IPS-20b (cell line): ENCODE results near the gene SSR3.

Source experiments
- H3K27ac ChIP-seq: one replicate; pipeline ENCODE4 v1.5.1; 2013; ENCODE audit warnings: low read length
- H3K27me3 ChIP-seq: 2 replicates; pipeline ENCODE4 v1.6.1; 2013; ENCODE audit warnings: mild to moderate bottlenecking, low read length, inconsistent platforms; ENCODE audit not compliant: insufficient read depth
- H3K36me3 ChIP-seq: 2 replicates; pipeline ENCODE4 v1.6.1; 2013; ENCODE audit warnings: low read depth, mild to moderate bottlenecking, inconsistent platforms, low read length, moderate library complexity; ENCODE audit not compliant: insufficient read depth
- H3K4me1 ChIP-seq: 2 replicates; pipeline ENCODE4 v1.6.1; 2013; ENCODE audit warnings: mild to moderate bottlenecking, control low read depth, inconsistent platforms, low read length, moderate library complexity; ENCODE audit not compliant: insufficient read depth
- H3K4me3 ChIP-seq: 2 replicates; pipeline ENCODE4 v1.5.1; 2013; ENCODE audit warnings: mild to moderate bottlenecking, low read length, inconsistent platforms
- H3K9ac ChIP-seq: 2 replicates; pipeline ENCODE4 v1.6.1; 2013; ENCODE audit warnings: low read depth, mild to moderate bottlenecking, inconsistent platforms, low read length, moderate library complexity
- H3K9me3 ChIP-seq: 2 replicates; pipeline ENCODE4 v1.6.1; 2013; ENCODE audit warnings: mild to moderate bottlenecking, low read depth, low read length, inconsistent platforms; ENCODE audit not compliant: insufficient read depth

The SSR3 gene

GRCh38 chr3:156530980-156531379 is 23.9 kb downstream of the SSR3 start:
- H3K4me3 ChIP-seq: no peak overlapping the region
- H3K9me3 ChIP-seq: no peaks in the 10 kb centered on the region
- no peaks in the 10 kb centered on the region for H3K36me3 ChIP-seq
- H3K9ac ChIP-seq: no peak overlapping the region
- H3K27ac ChIP-seq: no peak overlapping the region
- peaks cover 9% of the 10 kb centered on the region; the same call in 1 of the 2 replicates for H3K4me1 ChIP-seq
- no peaks in the 10 kb centered on the region for H3K27me3 ChIP-seq

GRCh38 chr3:156527060-156527459 is 27.9 kb downstream of the SSR3 start:
- Histone ChIP-seq H3K36me3 (no peaks in the 10 kb centered on the region), H3K4me1 (peaks cover 12% of the 10 kb centered on the region; the same call in 1 of the 2 replicates), H3K9me3 (no peaks in the 10 kb centered on the region), H3K27ac (no peak overlapping the region), H3K27me3 (no peaks in the 10 kb centered on the region), H3K4me3 (no peak overlapping the region), H3K9ac (no peak overlapping the region)

GRCh38 chr3:156525808-156526207 is 29.1 kb downstream of the SSR3 start:
- no peaks in the 10 kb centered on the region for H3K27me3 ChIP-seq

GRCh38 chr3:156522673-156523072 is 32.2 kb downstream of the SSR3 start:
- no peak overlapping the region for H3K4me3 ChIP-seq
- H3K27me3 ChIP-seq: no peaks in the 10 kb centered on the region
- no peaks in the 10 kb centered on the region for H3K9me3 ChIP-seq
- no peak overlapping the region for H3K27ac ChIP-seq
- peaks cover 13% of the 10 kb centered on the region; the same call in 1 of the 2 replicates for H3K4me1 ChIP-seq
- H3K36me3 ChIP-seq: no peaks in the 10 kb centered on the region
- no peak overlapping the region for H3K9ac ChIP-seq

More at GRCh38 chr3:156525808-156526207, 29.1 kb downstream of the SSR3 start:
- Histone ChIP-seq H3K36me3 (no peaks in the 10 kb centered on the region), H3K9me3 (no peaks in the 10 kb centered on the region), H3K4me3 (no peak overlapping the region), H3K9ac (no peak overlapping the region), H3K27ac (no peak overlapping the region), H3K4me1 (peaks cover 12% of the 10 kb centered on the region; the same call in 1 of the 2 replicates)

- Histone ChIP-seq H3K9ac (no peak overlapping the region), H3K27me3 (no peaks in the 10 kb centered on the region), H3K4me1 (peaks cover 25% of the 10 kb centered on the region; the same call in 1 of the 2 replicates), H3K36me3 (no peaks in the 10 kb centered on the region), H3K27ac (no peak overlapping the region), H3K9me3 (no peaks in the 10 kb centered on the region), H3K4me3 (no peak overlapping the region)
Measured at GRCh38 chr3:156519758-156520162, 35.2 kb downstream of the SSR3 start.

- no peaks in the 10 kb centered on the region for H3K27me3 ChIP-seq
Measured at GRCh38 chr3:156518726-156519125, 36.2 kb downstream of the SSR3 start.

GRCh38 chr3:156516961-156517360 is 38.0 kb downstream of the SSR3 start:
- H3K36me3 ChIP-seq: no peaks in the 10 kb centered on the region
- H3K27ac ChIP-seq: no peak overlapping the region
- no peak overlapping the region for H3K9ac ChIP-seq

More at GRCh38 chr3:156518726-156519125, 36.2 kb downstream of the SSR3 start:
- H3K36me3 ChIP-seq: no peaks in the 10 kb centered on the region
- H3K4me1 ChIP-seq: peaks cover 29% of the 10 kb centered on the region; the same call in 1 of the 2 replicates
- H3K4me3 ChIP-seq: no peak overlapping the region
- H3K9ac ChIP-seq: no peak overlapping the region
- no peak overlapping the region for H3K27ac ChIP-seq
- no peaks in the 10 kb centered on the region for H3K9me3 ChIP-seq

GRCh38 chr3:156516284-156516683 is 38.6 kb downstream of the SSR3 start:
- Histone ChIP-seq H3K9me3 (no peaks in the 10 kb centered on the region), H3K27ac (no peak overlapping the region)

More at GRCh38 chr3:156516961-156517360, 38.0 kb downstream of the SSR3 start:
- peaks cover 18% of the 10 kb centered on the region; the same call in 1 of the 2 replicates for H3K4me1 ChIP-seq
- H3K9me3 ChIP-seq: no peaks in the 10 kb centered on the region
- H3K27me3 ChIP-seq: no peaks in the 10 kb centered on the region
- no peak overlapping the region for H3K4me3 ChIP-seq

GRCh38 chr3:156513619-156514018 is 41.3 kb downstream of the SSR3 start:
- no peaks in the 10 kb centered on the region for H3K9me3 ChIP-seq
- no peak overlapping the region for H3K27ac ChIP-seq
- no peak overlapping the region for H3K9ac ChIP-seq
- no peaks in the 10 kb centered on the region for H3K27me3 ChIP-seq
- H3K4me3 ChIP-seq: no peak overlapping the region
- no peaks in the 10 kb centered on the region for H3K36me3 ChIP-seq
- peaks cover 18% of the 10 kb centered on the region; the same call in 1 of the 2 replicates for H3K4me1 ChIP-seq

More at GRCh38 chr3:156516284-156516683, 38.6 kb downstream of the SSR3 start:
- H3K27me3 ChIP-seq: no peaks in the 10 kb centered on the region
- H3K9ac ChIP-seq: no peak overlapping the region
- peaks cover 18% of the 10 kb centered on the region; the same call in 1 of the 2 replicates for H3K4me1 ChIP-seq
- H3K4me3 ChIP-seq: no peak overlapping the region
- no peaks in the 10 kb centered on the region for H3K36me3 ChIP-seq

GRCh38 chr3:156511987-156512677 is 42.8 kb downstream of the SSR3 start:
- Histone ChIP-seq H3K4me3 (no peak overlapping the region), H3K27ac (no peak overlapping the region), H3K9ac (no peak overlapping the region), H3K9me3 (no peaks in the 10 kb centered on the region), H3K27me3 (no peaks in the 10 kb centered on the region), H3K4me1 (peaks cover 14% of the 10 kb centered on the region; the same call in 1 of the 2 replicates), H3K36me3 (no peaks in the 10 kb centered on the region)

GRCh38 chr3:156509189-156510174 is 45.4 kb downstream of the SSR3 start:
- no peaks in the 10 kb centered on the region for H3K9me3 ChIP-seq
- no peaks in the 10 kb centered on the region for H3K27me3 ChIP-seq
- no peak overlapping the region for H3K27ac ChIP-seq
- H3K4me3 ChIP-seq: no peak overlapping the region
- no peaks in the 10 kb centered on the region for H3K36me3 ChIP-seq
- H3K9ac ChIP-seq: no peak overlapping the region
- peaks cover 3% of the 10 kb centered on the region; the same call in 1 of the 2 replicates for H3K4me1 ChIP-seq
